Upper lobe of right lung (tissue), 1 donor: ENCODE measurements around the gene MT1B. TPM values are rescaled to one million over a fixed set of nuclear protein-coding genes. Genes with fewer than 3 reads are reported as not detected.

Experiments used
- ATAC-seq: fragments of 200-7000 bp; cut with Tn5 transposase; one replicate; pipeline ENCODE4 v1.9.1; 2020; ENCODE audit warnings: mild to moderate bottlenecking, moderate library complexity
- DNase-seq: peaks from one replicate; pipeline ENCODE4 v3.0.0-alpha.2; 2020
- H3K27ac ChIP-seq: fragments of 200-600 bp; one replicate; pipeline ENCODE4 v1.8.0; 2022
- H3K27me3 ChIP-seq: fragments of 200-600 bp; one replicate; pipeline ENCODE4 v1.8.0; 2022; ENCODE audit warnings: mild to moderate bottlenecking
- H3K36me3 ChIP-seq: fragments of 200-600 bp; one replicate; pipeline ENCODE4 v1.8.0; 2022
- H3K4me1 ChIP-seq: fragments of 200-600 bp; one replicate; pipeline ENCODE4 v1.8.0; 2022
- H3K4me3 ChIP-seq: fragments of 200-600 bp; one replicate; pipeline ENCODE4 v1.8.0; 2022; ENCODE audit warnings: mild to moderate bottlenecking
- H3K9me3 ChIP-seq: fragments of 200-600 bp; one replicate; pipeline ENCODE4 v1.8.0; 2022
- CTCF ChIP-seq: fragments of 200-600 bp; IDR thresholded peaks from one replicate; pipeline ENCODE4 v1.8.0; 2022; ENCODE audit warnings: antibody characterized with exemption
- intact Hi-C: fragments of 100-400 bp; cut with DNase I; formaldehyde crosslinking; loops from one replicate; pipeline ENCODE4 v1.11.0; 2022
- total RNA-seq: library from RNA; stranded (reverse); fragmentation: NEBNext Ultra II Directional; extraction: Animal tissue kit (Norgen Biotek cat#: 25700); gene quantifications from one replicate; pipeline ENCODE4 v1.2.1, GENCODE V29; 2021
- donor health status: DM: no; HTN: yes; CAD: no; lungs with severe emphysema.

Gene MT1B
- total RNA-seq, 1 donor from 2014 or later: not detected

- Histone ChIP-seq H3K4me1 (peaks cover 23% of the 10 kb centered on the region), H3K27ac (peak overlapping the region; percentile 83), H3K4me3 (peak overlapping the region; percentile 63), H3K36me3 (no peaks in the 10 kb centered on the region), H3K27me3 (no peaks in the 10 kb centered on the region), H3K9me3 (no peaks in the 10 kb centered on the region)
- DNase-seq (no peak), ATAC-seq (no peak)
- intact Hi-C loops: no loop called here
- no peak for TF ChIP-seq CTCF
Measured at GRCh38 chr16:56682703-56683397, 31.2 kb downstream of the MT1B start.

GRCh38 chr16:56683424-56684172, 31.9 kb downstream of the MT1B start:
- intact Hi-C loops: no loop called here
- H3K4me3 ChIP-seq: peak overlapping the region; percentile 63
- no peak for ATAC-seq
- no peak for DNase-seq
- peaks cover 23% of the 10 kb centered on the region for H3K4me1 ChIP-seq
- peak overlapping the region; percentile 83 for H3K27ac ChIP-seq
- H3K9me3 ChIP-seq: no peaks in the 10 kb centered on the region
- H3K36me3 ChIP-seq: no peaks in the 10 kb centered on the region
- H3K27me3 ChIP-seq: no peaks in the 10 kb centered on the region
- TF ChIP-seq CTCF: no peak

DNA sequence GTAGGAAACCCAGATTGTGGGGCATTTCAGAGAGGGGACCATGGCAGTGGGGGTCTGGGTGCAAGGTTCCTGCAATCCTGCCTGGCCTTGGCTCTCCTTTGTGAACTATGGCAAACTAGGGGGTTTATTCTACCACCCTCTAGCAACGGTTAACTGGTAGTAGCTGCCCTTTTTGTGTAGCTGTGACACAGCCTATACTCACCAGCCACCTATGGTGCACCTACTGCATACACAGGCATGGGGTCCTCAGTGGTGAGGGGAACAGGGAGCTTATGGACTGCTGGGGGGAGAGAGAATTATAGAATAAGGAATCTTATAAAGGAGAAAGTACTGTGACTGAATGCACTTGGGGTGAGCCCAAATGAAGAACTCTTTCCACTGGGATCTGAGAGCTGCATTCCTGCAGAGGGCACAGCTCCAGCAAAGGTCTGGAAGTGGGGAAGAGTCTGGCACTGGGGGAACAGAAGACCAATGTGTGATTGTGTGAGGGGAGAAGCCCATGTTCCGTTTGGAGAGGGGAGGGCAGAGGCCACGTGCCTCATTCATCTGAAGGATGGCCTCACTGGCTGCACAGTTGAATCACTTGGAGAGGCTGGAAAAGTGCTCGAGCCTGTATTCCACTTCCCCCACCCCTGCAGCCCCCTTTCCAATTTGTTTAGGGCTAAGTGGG, 32.7 kb downstream of the MT1B start:
- Histone ChIP-seq H3K4me3 (peak overlapping the region; percentile 63), H3K36me3 (no peaks in the 10 kb centered on the region), H3K27me3 (no peaks in the 10 kb centered on the region), H3K9me3 (no peaks in the 10 kb centered on the region), H3K4me1 (peaks cover 23% of the 10 kb centered on the region), H3K27ac (peak overlapping the region; percentile 24)
- DNase-seq (no peak), ATAC-seq (no peak)
- intact Hi-C loops: no loop called here
- no peak for TF ChIP-seq CTCF

DNA sequence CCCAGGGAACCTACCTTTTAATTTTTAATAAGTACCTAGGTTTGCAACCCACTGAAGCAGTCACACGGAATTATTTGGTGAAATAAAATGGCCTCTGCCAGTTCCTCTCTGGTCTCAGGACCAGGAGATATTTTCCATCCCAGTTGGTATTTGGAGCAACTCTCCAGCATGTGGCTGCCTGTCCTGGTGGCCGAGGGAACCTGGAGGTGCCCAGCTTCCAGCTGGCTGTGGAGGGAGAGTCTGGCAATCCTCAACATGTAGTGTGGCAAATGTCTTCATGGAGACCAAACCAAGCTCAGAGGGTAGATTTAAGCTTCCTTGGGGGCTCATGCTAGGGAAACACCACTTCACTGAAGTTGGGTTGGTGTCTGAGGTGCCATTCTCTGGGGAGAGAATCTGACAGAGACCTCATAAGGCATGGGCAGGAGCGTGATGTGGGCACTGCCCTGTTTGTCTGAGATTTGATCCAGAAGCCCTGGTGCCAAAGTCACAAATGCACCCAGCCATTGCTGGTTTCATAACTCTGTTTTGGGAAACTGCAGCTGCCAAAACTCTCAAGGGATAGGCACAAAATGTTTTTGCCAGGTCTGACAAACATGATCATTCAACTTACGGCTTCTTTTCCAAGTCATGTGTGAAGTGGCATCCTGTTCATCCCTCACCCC, 33.4 kb downstream of the MT1B start:
- no peak for DNase-seq
- peak overlapping the region; percentile 24 for H3K27ac ChIP-seq

More for the DNA sequence above, 33.4 kb downstream of the MT1B start:
- H3K4me3 ChIP-seq: peak overlapping the region; percentile 10
- no peak for ATAC-seq
- intact Hi-C loops: no loop called here
- H3K36me3 ChIP-seq: no peaks in the 10 kb centered on the region
- no peaks in the 10 kb centered on the region for H3K9me3 ChIP-seq
- no peak for TF ChIP-seq CTCF
- peaks cover 23% of the 10 kb centered on the region for H3K4me1 ChIP-seq
- H3K27me3 ChIP-seq: no peaks in the 10 kb centered on the region
